AG09319 (cell line): ENCODE measurements around the gene SUCO.

Source experiments
- DNase-seq: peaks from one replicate; pipeline ENCODE4 v3.0.0-alpha.2; 2010; ENCODE audit warnings: low read depth; ENCODE audit errors: extremely low read depth
- TF ChIP-seq, protein P1 (sequence below): IDR thresholded peaks from 2 replicates; pipeline ENCODE4 v1.5.1; 2011; ENCODE audit warnings: low read depth, mild to moderate bottlenecking, inconsistent platforms, low read length, moderate library complexity

The SUCO gene

DNA sequence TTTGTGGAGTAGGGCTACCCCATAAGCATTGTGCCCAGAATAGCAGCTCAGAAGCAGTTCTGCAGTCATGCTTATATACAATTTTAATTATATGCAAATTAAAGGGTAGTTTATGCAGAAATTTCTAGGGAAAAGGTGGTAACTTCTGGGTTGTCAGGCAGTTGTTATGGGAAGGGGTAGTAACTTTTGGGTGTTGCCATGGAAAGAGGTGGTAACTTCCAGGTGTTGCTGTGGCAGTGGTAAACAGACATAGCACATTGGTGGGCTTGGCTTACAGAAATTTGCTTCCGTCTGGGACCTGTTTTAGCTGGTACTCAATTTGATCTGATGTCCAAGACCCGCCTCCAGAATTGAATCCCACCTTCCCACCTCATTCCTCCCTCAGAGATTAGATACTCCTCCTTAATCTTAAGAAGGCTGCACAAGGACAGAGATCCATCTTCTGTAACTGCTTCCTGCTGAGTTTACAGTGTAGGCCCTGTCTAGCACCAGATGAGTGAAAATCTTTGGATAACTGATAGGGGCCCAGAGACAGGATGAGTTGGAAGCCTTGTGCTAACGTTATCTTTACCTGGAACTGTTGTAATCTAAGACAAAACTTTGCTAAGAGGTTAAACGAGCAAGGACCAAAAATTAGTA is 26.7 kb downstream of the SUCO start:
- TF ChIP-seq, protein P1, sequence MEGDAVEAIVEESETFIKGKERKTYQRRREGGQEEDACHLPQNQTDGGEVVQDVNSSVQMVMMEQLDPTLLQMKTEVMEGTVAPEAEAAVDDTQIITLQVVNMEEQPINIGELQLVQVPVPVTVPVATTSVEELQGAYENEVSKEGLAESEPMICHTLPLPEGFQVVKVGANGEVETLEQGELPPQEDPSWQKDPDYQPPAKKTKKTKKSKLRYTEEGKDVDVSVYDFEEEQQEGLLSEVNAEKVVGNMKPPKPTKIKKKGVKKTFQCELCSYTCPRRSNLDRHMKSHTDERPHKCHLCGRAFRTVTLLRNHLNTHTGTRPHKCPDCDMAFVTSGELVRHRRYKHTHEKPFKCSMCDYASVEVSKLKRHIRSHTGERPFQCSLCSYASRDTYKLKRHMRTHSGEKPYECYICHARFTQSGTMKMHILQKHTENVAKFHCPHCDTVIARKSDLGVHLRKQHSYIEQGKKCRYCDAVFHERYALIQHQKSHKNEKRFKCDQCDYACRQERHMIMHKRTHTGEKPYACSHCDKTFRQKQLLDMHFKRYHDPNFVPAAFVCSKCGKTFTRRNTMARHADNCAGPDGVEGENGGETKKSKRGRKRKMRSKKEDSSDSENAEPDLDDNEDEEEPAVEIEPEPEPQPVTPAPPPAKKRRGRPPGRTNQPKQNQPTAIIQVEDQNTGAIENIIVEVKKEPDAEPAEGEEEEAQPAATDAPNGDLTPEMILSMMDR, result no peak
- DNase-seq, result no peak

DNA sequence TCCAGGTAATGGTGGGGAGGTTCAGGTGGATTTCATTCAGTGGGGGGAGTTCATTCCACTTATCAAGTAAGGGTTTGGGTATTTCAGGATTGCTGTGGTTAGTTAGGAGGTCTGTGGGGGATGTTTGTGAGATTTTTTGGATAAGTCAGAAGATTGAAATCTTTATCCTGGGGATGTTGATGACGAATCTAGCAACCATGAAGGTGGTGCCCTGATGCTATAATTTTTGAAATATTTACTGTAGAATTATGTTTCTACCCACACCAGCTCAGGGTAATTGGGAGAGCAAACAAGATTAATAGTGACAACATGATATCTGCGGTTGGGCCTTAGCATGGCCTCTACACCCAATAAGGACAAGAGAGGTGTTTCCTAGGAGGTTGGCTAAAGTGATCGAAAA is 28.3 kb downstream of the SUCO start:
- TF ChIP-seq, protein P1, result no peak
- no peak for DNase-seq

DNA sequence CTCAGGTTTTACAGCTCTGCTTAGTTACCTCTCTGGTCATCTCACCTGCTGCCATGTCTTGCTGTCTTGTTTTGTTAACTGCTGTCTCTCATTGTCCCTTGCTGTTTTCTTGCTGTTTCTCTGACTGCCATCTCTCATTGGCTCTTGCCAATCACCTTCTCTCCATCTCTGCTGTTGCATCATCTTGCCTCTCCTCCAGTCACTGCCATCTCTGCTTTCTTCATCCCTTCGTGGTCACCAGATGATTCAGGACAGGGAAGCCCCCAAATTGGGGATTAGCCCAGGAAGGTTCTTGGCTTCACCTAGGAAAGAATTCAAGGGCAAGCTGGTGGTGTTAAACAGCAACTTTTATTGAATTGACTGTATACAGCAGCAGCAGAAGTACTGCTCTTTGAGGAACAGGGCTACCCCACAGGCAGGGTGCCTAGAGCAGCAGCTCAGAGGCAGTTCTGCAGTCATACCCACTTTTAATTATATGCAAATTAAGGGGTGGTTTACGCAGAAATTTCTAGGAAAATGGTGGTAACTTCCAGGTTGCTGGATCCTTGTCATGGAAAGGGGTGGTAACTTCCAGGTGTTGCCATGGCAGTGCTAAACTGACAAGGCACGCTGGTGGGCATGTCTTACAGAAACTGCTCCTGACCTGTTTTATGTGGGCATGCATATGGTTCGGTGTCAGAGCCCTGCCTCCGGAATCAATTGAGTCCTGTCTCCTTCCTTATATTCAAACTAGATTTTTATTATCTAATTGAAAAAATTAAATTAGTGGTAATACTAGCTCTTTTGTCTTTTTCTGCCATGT is 33.4 kb downstream of the SUCO start:
- TF ChIP-seq, protein P1, result no peak
- no peak for DNase-seq

DNA sequence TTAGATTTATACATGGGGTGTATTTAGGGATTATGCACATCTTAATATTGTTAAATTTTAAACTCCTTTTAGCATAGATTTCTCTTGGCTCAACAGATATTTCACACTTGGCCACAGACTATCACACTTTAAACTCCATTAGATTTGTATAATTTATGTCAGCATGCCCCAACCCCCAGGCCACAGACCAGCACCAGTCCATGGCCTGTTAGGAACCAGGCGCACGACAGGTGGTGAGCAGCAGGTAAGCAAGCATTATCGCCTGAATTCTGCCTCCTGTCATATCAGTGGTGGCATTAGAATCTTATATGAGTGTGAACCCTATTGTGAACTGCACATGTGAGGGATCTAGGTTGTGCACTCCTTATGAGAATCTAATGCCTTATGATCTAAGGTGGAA is 34.8 kb downstream of the SUCO start:
- TF ChIP-seq, protein P1, result no peak
- DNase-seq, result no peak

DNA sequence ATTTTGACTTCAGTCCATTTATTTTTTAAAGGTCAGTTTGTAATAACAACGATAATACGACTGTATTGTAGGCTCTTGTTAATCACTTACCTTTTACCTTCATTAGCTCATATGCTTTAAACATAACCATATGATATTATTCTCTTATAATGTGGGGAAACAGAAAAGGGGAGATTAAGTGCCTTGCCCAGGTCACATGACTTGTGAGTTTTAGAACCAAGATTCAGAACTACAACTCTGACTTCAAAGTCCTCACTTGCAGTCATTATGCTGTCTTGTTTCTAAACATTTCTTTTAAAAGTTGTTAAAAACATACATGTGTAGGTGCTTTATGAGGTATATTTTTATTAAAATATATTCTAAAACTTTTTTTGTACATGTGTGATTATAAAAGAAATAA is 41.1 kb downstream of the SUCO start:
- no peak for DNase-seq

DNA sequence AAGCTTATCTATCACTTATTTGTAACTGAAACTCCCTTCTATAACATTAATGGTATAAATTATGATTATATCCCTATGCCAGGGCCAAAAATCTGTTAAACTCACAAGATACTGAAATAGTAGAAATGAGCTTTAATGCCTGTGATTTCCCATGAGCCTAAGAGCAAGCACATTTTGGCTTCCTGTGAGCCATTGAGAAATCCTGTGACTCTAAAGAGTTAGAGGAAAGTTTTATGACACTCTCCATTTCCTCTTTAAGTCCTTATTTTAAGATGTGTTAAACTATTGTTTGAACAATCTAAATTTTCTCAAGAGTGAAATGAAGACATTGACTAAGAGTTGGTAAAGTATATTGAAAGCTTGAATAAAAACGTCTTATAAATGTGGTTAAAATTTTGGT is 45.6 kb downstream of the SUCO start:
- TF ChIP-seq, protein P1, result no peak
- no peak for DNase-seq

More for the DNA sequence above, 41.1 kb downstream of the SUCO start:
- TF ChIP-seq, protein P1, result no peak

DNA sequence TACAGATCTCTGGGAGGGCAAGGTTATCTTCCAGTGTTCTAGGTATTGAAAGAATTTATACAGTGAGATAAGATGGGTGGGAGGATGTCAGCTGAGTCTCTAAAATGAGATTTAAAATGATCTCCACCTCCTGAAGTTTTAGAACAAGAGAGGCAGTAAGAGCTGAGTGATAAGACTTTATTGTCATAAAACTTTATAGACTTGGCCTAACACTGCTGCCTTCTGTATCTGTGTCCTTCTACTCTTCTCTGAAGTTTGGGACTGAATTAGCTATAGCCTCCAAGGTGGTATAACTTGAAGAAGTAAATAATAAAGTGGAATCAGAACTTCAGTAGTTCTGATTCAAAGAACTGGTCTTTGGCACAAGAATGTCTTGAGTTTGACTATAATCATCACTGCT is 48.3 kb downstream of the SUCO start:
- TF ChIP-seq, protein P1, result no peak

More for the DNA sequence above, 48.3 kb downstream of the SUCO start:
- DNase-seq, result no peak
